ENCODE data around the gene CPM. TPM values are rescaled to one million over a fixed set of nuclear protein-coding genes. Genes with fewer than 3 reads are reported as not detected.

Gene CPM
- total and polyA plus RNA-seq, 10 donors, result 3.5 to 189 (median 52.5) TPM

DNA sequence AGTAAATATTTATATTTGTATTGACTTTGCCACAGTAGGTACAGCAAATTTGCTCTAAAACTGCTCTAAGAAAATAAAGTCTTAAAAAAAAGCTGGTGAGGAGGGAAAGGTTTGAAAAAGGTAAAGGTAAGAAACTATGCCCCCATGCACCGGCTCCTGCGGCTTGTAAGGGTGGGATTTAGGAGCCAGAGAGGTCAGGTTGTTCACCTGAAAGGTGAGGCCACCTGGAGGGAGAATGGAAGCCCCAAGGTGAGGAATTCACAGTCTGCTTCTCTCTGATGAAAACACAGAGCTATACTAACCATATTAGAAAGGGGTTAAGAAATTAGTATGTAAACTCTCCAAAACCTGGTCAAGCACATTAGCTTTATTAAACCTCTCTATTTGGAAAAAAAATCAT, 31.8 kb downstream of the CPM start:
- Histone ChIP-seq H3K36me3 (peaks cover 0 to 3% (median 0%) of the 10 kb centered on the region in 6 donors), H3K27me3 (replicated peaks in 1 of 7) (no peaks in the 10 kb centered on the region), H3K4me3 (no peak overlapping the region), H3K27ac (no peak overlapping the region), H3K4me1 (peaks cover 3 to 49% (median 29%) of the 10 kb centered on the region in 6 donors), H3K9me3 (no peaks in the 10 kb centered on the region)
- 93 to 100% (median 97%) methylated on average over 2 of the region's 2 CpGs for whole genome bisulfite sequencing, 5 donors
- TF ChIP-seq, protein P1, sequence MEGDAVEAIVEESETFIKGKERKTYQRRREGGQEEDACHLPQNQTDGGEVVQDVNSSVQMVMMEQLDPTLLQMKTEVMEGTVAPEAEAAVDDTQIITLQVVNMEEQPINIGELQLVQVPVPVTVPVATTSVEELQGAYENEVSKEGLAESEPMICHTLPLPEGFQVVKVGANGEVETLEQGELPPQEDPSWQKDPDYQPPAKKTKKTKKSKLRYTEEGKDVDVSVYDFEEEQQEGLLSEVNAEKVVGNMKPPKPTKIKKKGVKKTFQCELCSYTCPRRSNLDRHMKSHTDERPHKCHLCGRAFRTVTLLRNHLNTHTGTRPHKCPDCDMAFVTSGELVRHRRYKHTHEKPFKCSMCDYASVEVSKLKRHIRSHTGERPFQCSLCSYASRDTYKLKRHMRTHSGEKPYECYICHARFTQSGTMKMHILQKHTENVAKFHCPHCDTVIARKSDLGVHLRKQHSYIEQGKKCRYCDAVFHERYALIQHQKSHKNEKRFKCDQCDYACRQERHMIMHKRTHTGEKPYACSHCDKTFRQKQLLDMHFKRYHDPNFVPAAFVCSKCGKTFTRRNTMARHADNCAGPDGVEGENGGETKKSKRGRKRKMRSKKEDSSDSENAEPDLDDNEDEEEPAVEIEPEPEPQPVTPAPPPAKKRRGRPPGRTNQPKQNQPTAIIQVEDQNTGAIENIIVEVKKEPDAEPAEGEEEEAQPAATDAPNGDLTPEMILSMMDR (IDR thresholded peaks at IDR 0.05 in 8 of 11, conservative IDR thresholded peaks at IDR 0.05 in 3 of 11), result no peak
- TF ChIP-seq POLR2A (IDR thresholded peaks at IDR 0.05) (no peak), POLR2AphosphoS5 (IDR thresholded peaks at IDR 0.05) (no peak)
- DNase-seq, result no peak
- intact Hi-C loops (cut with DNase I; ENCODE audit: low total_unique reads), result no loop called here

DNA sequence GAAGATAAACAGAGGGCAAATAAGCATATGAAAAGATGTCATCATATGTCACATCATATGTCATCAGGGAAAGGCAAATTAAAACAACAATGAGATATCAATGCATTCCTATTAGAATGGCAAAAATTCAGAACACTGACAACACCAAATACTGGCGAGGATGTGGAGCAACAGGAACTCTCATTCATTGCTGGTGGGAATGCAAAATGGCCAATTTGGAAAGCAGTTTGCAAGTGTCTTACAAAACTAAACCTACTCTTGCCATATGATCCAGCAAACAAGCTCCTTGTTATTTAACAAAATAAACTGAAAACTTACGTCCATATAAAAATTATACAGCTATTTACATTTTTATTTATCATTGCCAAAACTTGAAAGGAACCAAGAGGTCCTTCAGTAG, 32.7 kb downstream of the CPM start:
- H3K4me1 ChIP-seq, result peaks cover 3 to 47% (median 31%) of the 10 kb centered on the region in 6 donors
- TF ChIP-seq, protein P1 (IDR thresholded peaks at IDR 0.05 in 8 of 11, conservative IDR thresholded peaks at IDR 0.05 in 3 of 11), result no peak
- TF ChIP-seq POLR2A (IDR thresholded peaks at IDR 0.05), result no peak
- no peak for TF ChIP-seq POLR2AphosphoS5 (IDR thresholded peaks at IDR 0.05)
- no peak for DNase-seq
- intact Hi-C loops (cut with DNase I; ENCODE audit: low total_unique reads), result no loop called here
- H3K27ac ChIP-seq, result no peak overlapping the region
- H3K4me3 ChIP-seq, result no peak overlapping the region
- no peaks in the 10 kb centered on the region for H3K9me3 ChIP-seq
- no peaks in the 10 kb centered on the region for H3K36me3 ChIP-seq
- 27 to 73% (median 42%) methylated on average over 2 of the region's 2 CpGs for WGBS, 5 donors
- H3K27me3 ChIP-seq (replicated peaks in 1 of 7), result no peaks in the 10 kb centered on the region

DNA sequence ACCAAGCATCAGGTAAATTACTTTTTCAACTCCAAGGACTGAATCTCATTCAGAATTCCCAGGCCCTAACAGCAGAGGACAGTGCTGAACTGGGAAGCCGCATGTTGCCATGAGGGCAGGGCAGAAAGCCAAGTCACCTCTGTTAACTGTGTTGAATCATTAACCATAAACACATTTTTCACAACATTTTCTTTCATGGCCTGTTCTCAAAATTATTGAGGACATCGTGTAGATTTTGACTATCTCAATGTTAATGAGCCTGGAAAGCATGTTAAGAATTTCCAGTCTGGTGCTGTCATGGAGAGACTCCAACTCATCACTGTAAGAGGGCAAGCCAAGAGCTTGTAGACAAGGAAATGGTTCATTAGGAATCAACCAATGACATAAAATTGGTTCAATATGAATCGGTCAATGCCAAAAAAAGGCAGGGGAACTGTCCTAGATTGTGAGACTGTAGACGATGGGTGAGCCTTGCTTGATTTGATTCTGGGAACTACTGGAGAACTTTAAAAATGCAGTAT, 33.7 kb downstream of the CPM start:
- Histone ChIP-seq H3K36me3 (no peaks in the 10 kb centered on the region), H3K27me3 (replicated peaks in 1 of 7) (no peaks in the 10 kb centered on the region), H3K4me1 (peaks cover 0 to 38% (median 23%) of the 10 kb centered on the region in 6 donors), H3K4me3 (no peak overlapping the region), H3K27ac (no peak overlapping the region), H3K9me3 (no peaks in the 10 kb centered on the region)
- TF ChIP-seq, protein P1 (IDR thresholded peaks at IDR 0.05 in 8 of 11, conservative IDR thresholded peaks at IDR 0.05 in 3 of 11), result no peak
- TF ChIP-seq POLR2AphosphoS5 (IDR thresholded peaks at IDR 0.05), result peak in 1 of 3 donors; percentile 22
- no peak for TF ChIP-seq POLR2A (IDR thresholded peaks at IDR 0.05)
- no peak for DNase-seq
- intact Hi-C loops (cut with DNase I; ENCODE audit: low total_unique reads), result no loop called here
- 64 to 91% (median 80%) methylated on average over 4 of the region's 4 CpGs for WGBS, 5 donors

DNA sequence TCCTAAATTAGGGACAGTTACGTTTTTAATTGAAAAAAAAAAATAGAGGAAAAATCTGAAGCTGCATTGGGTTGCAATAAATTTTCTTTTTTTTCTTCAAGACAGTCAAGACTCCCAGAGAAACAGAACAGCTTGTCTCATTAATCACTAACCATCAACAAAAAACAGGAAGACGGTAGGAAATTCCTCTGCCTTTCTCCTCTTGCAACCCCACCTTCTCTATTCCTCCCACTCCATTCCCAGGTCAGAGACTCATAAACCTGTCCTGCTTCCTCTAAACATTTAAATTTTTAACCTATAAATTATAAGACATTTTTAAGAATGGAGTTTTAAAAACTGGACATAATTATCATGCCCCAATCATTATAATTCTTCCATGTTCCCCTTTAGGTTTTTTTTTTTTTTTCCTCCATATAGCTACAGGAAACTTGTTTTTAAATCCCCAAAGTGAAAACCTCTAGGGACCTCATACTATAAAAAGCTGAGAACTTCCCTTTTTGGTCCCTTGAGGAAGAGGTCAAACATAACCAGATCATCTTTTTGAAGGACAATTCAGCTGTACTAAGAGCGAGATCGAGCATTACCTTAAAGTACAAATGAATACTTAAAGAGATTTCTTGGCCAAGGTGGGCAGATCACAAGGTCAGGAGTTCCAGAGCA, 36.0 kb downstream of the CPM start:
- intact Hi-C loops (cut with DNase I; ENCODE audit: low total_unique reads), result no loop called here
- Histone ChIP-seq H3K27me3 (replicated peaks in 1 of 7) (no peaks in the 10 kb centered on the region), H3K4me3 (no peak overlapping the region), H3K9me3 (no peaks in the 10 kb centered on the region), H3K36me3 (no peaks in the 10 kb centered on the region), H3K4me1 (peaks cover 0 to 34% (median 22%) of the 10 kb centered on the region in 6 donors), H3K27ac (no peak overlapping the region)
- TF ChIP-seq, protein P1 (IDR thresholded peaks at IDR 0.05 in 8 of 11, conservative IDR thresholded peaks at IDR 0.05 in 3 of 11), result no peak
- TF ChIP-seq POLR2AphosphoS5 (IDR thresholded peaks at IDR 0.05) (no peak), POLR2A (IDR thresholded peaks at IDR 0.05) (no peak)
- DNase-seq, result no peak
- WGBS, 5 donors, result 35 to 39% (median 36%) methylated on average over 4 of the region's 4 CpGs
